Measurements from ENCODE around the gene GLI2.

The GLI2 gene

DNA sequence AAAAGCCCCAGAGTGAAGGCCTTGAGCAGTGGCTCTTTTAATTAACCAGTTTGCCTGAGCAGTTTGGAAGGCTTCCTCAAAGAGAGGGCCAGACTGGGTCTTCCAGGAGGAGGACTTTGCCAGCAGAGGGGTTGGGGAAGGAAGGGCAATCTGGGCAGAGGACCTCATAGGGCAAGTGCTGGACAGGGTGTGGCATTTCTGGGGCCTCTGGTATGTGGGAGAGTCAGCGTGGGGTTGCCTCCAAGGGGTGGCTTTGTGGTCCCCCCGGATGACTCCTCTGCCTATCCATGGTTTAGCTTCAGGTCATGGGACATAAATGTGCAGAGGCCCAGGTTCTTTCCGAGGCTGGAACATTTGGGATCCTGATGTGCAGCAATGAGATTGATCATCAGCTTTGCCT is 12.6 kb downstream of the GLI2 start:
- Mint-ChIP-seq H3K4me1 (ENCODE audit: low read depth) (no peaks in the 10 kb centered on the region), H3K36me3 (ENCODE audit: low read depth) (no peaks in the 10 kb centered on the region)
- intact Hi-C loops (cut with micrococcal nuclease), result no loop called here

DNA sequence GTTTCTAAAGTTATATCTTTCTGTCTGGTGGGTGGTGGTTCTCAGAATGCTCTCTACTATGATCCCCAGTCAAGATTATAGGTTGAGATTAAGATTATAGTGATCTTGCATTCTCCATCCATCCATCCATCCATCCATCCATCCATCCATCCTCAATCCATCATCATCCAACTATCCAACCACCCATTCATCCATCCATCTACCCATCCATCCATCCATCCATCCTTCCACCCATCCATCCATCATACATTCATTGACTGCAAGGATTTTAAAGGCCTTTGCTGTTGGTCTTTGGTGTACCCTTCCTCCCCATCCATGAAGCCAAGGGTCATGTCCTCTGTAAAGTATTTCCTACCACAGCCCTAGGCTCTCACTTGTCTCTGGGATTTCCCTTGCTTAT is 13.1 kb downstream of the GLI2 start:
- Mint-ChIP-seq H3K36me3 (ENCODE audit: low read depth) (no peaks in the 10 kb centered on the region), H3K4me3 (no peak overlapping the region), H3K27ac (no peak overlapping the region), H3K9me3 (no peaks in the 10 kb centered on the region), H3K4me1 (ENCODE audit: low read depth) (no peaks in the 10 kb centered on the region), H3K27me3 (peaks cover 8% of the 10 kb centered on the region)
- intact Hi-C loops (cut with micrococcal nuclease), result no loop called here

More for the DNA sequence above, 12.6 kb downstream of the GLI2 start:
- no peaks in the 10 kb centered on the region for H3K9me3 Mint-ChIP-seq
- no peak overlapping the region for H3K27ac Mint-ChIP-seq
- no peak overlapping the region for H3K4me3 Mint-ChIP-seq
- H3K27me3 Mint-ChIP-seq, result peaks cover 11% of the 10 kb centered on the region

DNA sequence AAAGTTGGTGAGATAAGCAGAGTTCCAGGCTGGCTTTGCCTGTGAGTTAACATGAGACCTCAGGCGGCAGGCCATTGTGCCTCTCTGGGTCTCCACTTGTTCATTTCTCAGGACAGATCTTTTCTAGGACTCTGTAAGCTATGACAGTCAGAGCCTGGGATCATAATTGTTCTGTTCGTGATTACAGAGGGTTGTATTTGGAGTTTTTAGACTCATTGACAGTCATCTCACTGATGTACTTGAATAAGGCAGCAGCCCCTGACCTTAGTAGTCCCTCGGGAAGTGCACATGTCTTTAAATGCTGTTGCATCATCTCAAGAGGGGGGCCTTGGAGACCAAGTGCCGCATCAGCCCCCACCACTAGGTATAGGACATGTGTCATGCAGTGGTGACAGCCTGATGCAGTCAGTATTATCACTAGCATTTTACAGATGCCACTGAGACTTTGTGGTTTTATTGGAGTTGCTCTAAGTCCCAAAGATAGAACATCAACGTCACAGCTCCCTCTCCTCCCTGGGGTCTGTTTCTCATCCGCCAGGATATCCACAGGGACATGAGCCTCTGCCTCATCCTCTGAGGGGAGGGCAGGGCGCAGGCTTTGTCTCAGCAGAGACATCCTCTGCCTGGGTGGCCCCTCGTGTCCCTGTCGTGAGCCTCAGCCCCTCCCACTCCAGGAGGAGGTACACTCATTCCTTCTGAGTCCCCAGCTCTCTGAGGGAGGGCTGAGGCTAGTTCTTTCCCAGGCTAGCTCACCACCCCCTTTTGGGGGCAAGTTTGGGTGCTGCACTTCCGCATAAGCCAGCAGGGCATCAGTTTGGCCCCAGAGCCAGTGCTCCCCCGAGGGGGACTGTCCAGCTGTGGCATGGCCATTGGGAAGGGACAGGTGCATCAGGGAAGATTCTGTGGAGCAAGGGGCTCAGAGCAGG is 14.1 kb downstream of the GLI2 start:
- Mint-ChIP-seq H3K27ac (no peak overlapping the region), H3K27me3 (peaks cover 3% of the 10 kb centered on the region), H3K4me3 (no peak overlapping the region), H3K9me3 (no peaks in the 10 kb centered on the region), H3K4me1 (ENCODE audit: low read depth) (no peaks in the 10 kb centered on the region), H3K36me3 (ENCODE audit: low read depth) (no peaks in the 10 kb centered on the region)
- intact Hi-C loops (cut with micrococcal nuclease), result no loop called here

DNA sequence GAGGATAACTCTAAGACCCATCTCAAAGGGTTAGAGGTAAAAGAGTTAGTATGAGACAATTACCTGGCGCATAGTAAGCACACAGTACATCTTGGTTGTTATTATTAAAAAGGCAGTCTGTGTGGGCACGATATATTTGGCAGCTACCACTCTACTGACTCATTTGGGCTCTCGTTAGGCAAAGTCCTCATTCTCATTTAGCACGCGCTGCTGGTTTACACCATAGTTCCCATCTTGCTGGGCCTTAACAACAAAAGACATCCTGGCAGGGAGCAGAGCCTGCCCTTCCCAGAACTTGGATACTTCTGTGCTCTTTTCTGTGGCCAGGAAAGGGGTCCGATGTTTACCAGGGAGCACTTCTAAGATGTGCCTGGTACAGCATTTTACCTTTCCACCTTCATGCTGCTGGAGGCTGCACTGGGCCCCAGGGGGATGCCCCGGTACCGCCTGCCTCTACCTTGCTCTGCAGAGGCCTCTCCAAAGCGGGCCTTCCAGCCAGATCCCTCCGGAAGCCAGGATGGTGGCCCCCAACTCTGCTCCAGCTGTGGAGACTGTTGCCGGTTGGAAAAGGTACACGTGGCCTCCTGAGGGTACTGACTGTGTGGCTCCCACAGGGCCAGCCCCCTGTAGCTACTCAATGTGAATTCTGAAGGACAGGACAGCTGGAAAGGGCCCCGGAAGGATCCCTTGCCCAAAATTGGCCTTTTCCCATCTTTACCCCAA is 15.0 kb downstream of the GLI2 start:
- Mint-ChIP-seq H3K27me3 (peaks cover 3% of the 10 kb centered on the region), H3K4me3 (no peak overlapping the region), H3K9me3 (no peaks in the 10 kb centered on the region), H3K4me1 (ENCODE audit: low read depth) (no peaks in the 10 kb centered on the region), H3K27ac (no peak overlapping the region), H3K36me3 (ENCODE audit: low read depth) (no peaks in the 10 kb centered on the region)
- intact Hi-C loops (cut with micrococcal nuclease), result no loop called here

DNA sequence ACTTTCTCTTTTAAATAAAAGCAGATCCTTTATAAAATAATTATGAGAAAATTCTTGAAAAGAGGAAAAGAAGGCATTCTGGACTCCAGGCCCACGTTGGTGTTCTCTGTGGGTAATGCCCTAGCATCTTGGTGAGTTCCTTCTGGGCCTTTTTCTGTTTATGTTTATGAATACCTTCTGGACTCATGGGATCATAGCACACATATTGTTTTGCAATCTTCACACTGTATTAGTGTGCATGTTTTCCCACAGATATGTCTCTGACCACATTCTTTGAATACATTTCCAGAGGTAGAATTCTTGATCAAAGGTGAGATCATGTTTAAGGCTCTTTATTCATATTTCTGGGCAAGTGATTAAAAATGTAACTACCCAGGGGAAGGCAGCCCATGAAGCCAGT is 15.9 kb downstream of the GLI2 start:
- no peak overlapping the region for H3K4me3 Mint-ChIP-seq
- no peak overlapping the region for H3K27ac Mint-ChIP-seq
- H3K36me3 Mint-ChIP-seq (ENCODE audit: low read depth), result no peaks in the 10 kb centered on the region
- H3K27me3 Mint-ChIP-seq, result no peaks in the 10 kb centered on the region
- no peaks in the 10 kb centered on the region for H3K4me1 Mint-ChIP-seq (ENCODE audit: low read depth)
- intact Hi-C loops (cut with micrococcal nuclease), result no loop called here
- no peaks in the 10 kb centered on the region for H3K9me3 Mint-ChIP-seq

DNA sequence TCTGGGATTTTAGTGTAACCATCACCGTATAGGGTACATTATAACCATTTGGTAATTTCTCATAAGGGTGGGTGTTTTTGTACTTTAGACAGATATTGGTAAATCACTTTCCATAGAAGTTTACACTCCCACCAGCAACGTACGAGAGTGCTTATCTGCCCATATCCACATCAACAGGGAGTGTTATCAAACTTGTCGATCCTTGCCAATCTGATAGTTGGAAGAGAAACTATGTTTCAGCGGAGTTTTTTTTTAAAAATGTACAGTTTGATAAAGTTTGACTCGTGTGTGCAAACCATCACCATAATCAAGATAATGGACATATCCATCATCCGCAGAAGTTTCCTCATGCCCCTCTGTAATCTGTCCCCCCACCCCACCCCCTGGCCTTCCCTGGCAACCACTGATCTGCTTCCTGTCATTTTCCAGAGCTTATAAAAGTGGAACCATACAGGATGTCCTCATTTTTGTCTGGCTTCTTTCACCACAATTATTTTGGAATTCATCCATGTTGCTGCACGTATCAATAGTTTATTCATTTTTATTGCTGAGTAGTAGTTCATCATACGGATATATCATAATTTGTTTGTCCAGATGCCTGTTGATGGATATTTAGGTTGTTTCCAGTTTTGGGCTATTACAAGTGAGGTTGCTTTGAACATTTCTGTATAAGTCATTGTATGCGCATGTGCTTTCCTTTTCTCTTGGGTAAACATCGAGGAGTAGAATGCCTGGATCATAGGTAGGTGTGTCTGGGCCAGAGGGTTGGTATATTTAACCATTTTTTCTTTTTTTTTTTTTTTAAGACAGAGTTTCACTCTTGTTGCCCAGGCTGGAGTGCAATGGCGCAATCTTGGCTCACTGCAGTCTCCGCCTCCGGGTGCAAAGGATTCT is 18.6 kb downstream of the GLI2 start:
- H3K9me3 Mint-ChIP-seq, result no peaks in the 10 kb centered on the region
- H3K36me3 Mint-ChIP-seq (ENCODE audit: low read depth), result no peaks in the 10 kb centered on the region
- no peaks in the 10 kb centered on the region for H3K4me1 Mint-ChIP-seq (ENCODE audit: low read depth)
- H3K4me3 Mint-ChIP-seq, result no peak overlapping the region
- no peak overlapping the region for H3K27ac Mint-ChIP-seq
- H3K27me3 Mint-ChIP-seq, result no peaks in the 10 kb centered on the region
- intact Hi-C loops (cut with micrococcal nuclease), result no loop called here

DNA sequence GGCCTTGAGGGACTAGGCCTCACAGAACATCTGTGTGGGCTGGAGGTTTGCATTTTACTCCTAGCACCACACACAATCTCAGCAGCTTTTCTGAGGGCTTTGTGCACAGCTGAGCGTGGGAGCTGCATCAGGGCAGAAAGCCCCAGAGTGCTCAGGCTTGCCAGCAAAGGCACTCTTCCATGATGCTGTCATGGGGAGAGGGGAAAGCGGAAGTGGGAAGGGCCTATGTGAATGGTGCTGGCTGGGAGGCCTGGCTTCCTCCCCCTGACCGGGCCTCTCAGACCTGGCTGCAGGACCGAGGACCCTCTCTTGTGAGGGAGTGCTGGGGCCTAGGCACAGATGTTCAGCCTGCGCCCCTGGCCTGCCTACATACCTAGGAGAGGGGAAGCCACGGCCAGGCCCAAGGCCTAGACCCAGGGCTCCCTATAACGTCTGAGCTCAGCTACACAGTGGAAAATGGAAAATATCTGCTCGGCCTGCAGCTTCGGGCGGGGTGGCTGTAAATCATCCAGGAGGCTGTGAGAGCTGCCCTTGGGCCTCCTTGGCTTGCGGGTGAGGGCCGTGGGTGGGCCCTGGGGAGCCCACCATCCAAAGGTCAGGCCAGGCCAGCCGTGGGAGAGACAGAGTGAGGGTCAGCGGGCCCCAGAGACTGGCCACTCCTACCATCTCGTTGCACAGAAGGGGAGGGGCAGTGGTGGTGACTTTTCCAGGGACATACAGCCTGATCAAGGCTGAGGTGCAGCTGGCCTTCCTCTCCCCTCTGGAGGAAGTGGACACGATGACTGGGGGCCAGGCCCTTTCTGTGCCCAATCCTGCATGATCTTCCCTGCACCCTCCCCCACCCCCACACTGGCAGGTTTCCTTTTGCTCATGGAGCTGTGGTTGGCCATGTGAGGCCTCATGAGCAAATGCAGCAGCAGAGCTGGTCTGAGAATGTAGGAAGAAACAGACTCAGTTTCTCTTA is 22.8 kb downstream of the GLI2 start:
- Mint-ChIP-seq H3K4me3 (no peak overlapping the region), H3K4me1 (ENCODE audit: low read depth) (no peaks in the 10 kb centered on the region), H3K9me3 (no peaks in the 10 kb centered on the region), H3K27me3 (no peaks in the 10 kb centered on the region), H3K36me3 (ENCODE audit: low read depth) (no peaks in the 10 kb centered on the region), H3K27ac (no peak overlapping the region)
- intact Hi-C loops (cut with micrococcal nuclease), result no loop called here

DNA sequence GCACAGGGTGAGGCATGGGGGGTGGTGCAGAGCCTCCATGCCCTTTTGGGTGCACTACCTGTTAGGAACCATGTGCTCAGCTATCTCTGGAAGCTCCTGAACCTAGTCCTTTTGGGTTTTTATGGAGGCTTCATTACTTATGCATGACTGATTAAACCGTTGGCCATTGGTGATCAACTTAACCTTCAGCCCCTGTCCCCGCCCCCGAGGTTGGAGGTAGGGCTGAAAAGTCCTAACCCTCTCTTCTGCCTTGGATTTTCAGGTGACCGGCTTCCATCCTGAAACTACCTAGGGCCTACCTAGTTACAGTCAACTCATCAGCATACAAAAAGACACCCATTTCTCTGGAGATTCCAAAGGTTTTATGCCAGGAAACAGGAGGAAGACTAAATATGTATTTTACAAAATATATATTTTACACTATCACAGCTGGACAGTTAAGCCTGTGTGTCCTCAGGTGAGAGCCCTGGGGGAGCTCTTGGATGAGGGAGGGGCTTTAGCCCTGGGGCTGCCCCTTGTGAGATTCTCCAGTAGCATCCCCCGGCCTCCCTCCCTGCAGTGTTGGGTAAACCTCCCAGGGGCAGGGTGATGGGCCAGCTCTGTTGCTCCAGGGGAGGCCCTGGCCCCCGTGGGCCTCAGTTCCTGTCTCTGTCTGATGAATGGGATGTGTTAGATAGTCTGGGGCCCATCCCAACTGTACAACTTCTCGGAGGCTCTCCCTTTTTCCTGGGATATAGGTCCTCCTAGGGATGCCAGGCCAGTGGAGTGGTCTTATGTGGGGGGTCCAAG is 24.1 kb downstream of the GLI2 start:
- Mint-ChIP-seq H3K4me3 (no peak overlapping the region), H3K4me1 (ENCODE audit: low read depth) (no peaks in the 10 kb centered on the region), H3K36me3 (ENCODE audit: low read depth) (no peaks in the 10 kb centered on the region), H3K27ac (no peak overlapping the region), H3K9me3 (no peaks in the 10 kb centered on the region), H3K27me3 (no peaks in the 10 kb centered on the region)
- intact Hi-C loops (cut with micrococcal nuclease), result no loop called here

DNA sequence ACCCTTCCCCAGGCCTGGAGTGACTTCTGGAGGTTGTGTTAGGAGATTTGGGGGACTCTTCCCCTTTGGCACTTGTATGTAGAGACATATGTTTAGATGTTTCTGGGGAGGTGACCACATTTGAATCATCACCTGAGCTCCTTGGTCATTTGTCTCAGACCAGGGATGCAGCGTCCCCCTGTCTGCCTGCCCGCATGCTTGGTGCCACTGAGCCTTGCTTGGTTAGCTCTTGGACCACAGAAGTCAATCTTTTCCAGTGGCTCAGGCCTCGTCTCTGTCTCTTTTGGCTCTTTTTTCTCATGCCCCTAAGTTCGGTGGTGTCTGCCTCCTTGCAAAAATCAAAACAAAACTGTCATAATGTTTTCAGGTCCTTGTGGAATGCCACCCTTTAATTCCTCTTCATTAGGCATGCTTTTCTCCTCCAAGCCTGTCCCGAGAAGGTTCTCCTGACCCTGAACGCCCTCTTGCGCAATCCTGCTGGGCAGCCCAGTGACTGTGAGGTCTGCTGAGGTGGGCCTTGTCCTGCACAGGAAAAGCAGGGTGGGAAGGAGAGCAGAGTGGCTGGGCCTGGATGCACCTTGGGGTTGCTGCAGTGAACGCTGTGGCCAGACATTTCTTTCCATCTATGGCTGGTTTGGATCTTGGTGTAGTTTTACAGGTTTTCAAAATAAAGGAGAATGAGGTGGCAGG is 24.9 kb downstream of the GLI2 start:
- H3K4me1 Mint-ChIP-seq (ENCODE audit: low read depth), result no peaks in the 10 kb centered on the region
- H3K9me3 Mint-ChIP-seq, result no peaks in the 10 kb centered on the region
- no peak overlapping the region for H3K27ac Mint-ChIP-seq
- H3K36me3 Mint-ChIP-seq (ENCODE audit: low read depth), result no peaks in the 10 kb centered on the region
- intact Hi-C loops (cut with micrococcal nuclease), result no loop called here
- no peaks in the 10 kb centered on the region for H3K27me3 Mint-ChIP-seq
- H3K4me3 Mint-ChIP-seq, result no peak overlapping the region

DNA sequence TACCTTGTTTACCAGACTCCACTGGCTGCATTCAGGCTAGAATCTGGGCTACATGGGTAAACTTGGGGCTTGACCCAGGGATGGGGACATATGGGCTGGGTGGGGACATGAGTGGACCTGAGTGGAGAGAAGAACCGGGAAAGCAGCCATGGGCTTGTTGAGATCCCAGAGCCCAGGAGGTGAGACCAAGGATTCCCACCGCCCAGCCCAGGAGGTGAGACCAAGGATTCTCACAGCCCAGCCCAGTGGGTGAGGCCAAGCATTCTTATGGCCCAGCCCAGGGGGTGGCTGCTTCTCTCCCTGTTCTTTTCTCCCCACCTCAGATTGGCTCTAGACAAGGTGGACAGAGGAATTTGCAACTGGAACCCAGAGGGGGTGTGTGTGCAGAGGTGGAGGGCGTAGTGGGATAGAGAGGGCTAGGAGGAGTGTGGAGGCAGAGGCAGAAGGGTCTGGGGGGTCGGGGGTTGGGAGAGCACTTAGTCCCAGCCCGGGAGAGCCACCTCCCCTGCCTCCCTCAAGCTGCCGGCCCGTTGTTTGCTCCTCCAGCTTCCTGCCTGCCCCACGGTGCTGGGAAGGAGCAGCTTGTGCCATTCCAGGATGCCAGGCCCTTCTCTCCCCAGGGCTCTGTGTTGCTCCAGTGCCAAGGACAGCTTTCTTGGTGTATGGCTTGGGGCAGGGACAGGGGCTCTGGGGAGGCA is 25.6 kb downstream of the GLI2 start:
- H3K4me1 Mint-ChIP-seq (ENCODE audit: low read depth), result no peaks in the 10 kb centered on the region
- no peaks in the 10 kb centered on the region for H3K9me3 Mint-ChIP-seq

DNA sequence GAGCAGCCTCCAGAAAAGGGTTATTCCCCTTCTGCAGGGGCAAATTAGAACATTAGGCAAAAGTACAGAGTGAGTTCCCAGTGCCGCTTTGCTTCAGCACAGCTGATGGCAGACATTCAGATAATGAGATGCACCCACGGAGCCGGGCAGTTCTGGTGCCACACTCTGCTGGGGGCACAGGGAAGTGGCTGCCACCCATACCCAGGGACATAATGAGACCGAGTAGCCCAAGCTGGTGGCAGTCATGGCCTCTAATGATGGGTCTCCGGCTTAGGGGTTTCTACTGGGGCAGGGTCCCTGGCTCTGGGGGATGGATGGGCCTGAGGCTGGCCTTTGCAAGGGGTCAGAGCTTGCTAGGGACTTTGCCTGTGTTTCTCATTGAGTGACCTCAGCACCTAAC is 26.2 kb downstream of the GLI2 start:
- Mint-ChIP-seq H3K27me3 (no peaks in the 10 kb centered on the region), H3K27ac (no peak overlapping the region), H3K9me3 (no peaks in the 10 kb centered on the region), H3K4me1 (ENCODE audit: low read depth) (no peaks in the 10 kb centered on the region), H3K4me3 (no peak overlapping the region), H3K36me3 (ENCODE audit: low read depth) (no peaks in the 10 kb centered on the region)
- intact Hi-C loops (cut with micrococcal nuclease), result no loop called here

More for the DNA sequence above, 25.6 kb downstream of the GLI2 start:
- H3K27ac Mint-ChIP-seq, result no peak overlapping the region
- intact Hi-C loops (cut with micrococcal nuclease), result no loop called here
- no peaks in the 10 kb centered on the region for H3K27me3 Mint-ChIP-seq
- no peaks in the 10 kb centered on the region for H3K36me3 Mint-ChIP-seq (ENCODE audit: low read depth)
- no peak overlapping the region for H3K4me3 Mint-ChIP-seq

All from dendritic cell treated with granulocyte-macrophage colony-stimulating factor and Interleukin-4, amounts not matched to agents 40 ng/mL and 50 ng/mL, for 4 days (primary cell).